CD4-positive, alpha-beta T cell treated with Interleukin-15 for 1 hour (primary cell): ENCODE data around the gene SYNCRIP.
"Not testable (repeated sequence)": the region's sequence is repeated elsewhere in the genome, so short reads cannot be mapped to it uniquely, and the experiment has no call there.

Experiments
- DNase-seq: peaks from one replicate; pipeline ENCODE4 v3.0.0-alpha.2; 2020

SYNCRIP gene

GRCh38 chr6:85642774-85643536 lies at the start of gene SYNCRIP:
SYNCRIP (minus strand) TSS chr6:85642886; CDS start chr6:85641439, 1,447 bp downstream.
- peak; percentile 98 for DNase-seq

GRCh38 chr6:85691478-85691877 lies 48.8 kb upstream of the SYNCRIP start:
- DNase-seq = no peak

DNA sequence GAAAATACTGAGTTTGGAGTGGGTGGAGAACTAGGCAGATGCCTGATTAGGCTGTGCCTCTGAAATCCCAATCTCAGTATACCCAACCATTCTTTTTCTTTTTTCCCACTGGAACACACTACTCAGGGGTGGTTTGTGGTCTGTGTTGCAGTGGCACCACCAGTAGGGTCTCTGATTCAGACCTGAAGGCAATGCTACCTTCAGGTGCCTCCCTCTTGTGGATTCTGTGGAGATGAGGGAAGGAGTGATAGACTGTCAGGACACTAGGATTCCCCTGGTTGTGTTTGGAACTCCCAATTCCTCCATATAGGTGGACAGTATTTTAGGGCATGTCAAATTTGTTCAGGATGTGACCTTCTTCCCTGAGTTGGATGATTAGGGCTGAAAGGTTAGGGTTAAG lies 47.4 kb upstream of the SYNCRIP start:
- DNase-seq = no peak

- DNase-seq = no peak
Observed at GRCh38 chr6:85685713-85686112, 43.0 kb upstream of the SYNCRIP start.

- DNase-seq = no peak
Observed at GRCh38 chr6:85684809-85685171, 42.1 kb upstream of the SYNCRIP start.

DNA sequence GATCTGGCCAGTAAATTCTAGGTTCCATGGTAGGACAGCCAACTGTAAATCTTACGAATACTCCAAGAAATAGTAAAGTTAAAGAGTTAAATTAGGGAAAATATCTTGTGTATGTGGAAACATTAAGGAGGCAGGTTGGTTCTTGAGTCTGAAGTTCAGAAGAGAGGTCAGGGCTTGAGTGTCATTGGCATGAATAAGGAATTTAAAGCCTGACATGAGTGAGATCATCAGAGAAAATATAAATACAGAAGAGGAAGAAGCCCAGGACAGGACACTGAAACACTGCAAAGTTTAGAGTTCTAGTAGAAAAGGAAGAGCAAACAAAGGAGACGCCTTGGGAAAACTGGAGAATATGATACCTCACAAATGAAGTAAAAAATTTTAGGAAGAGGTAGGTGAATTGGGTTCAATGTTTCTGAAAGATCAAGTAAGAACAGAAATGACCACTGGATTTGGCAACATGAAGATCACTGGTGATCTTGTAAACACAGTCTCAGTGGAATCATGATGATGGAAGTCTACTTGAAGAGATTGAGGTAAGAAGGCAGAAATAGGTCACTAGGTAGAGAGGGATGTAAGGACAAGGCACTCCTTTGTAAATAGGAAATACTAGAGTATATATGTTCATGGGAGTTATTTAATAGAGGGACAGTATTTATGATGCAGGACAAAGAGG lies 41.6 kb upstream of the SYNCRIP start:
- DNase-seq = no peak

- not testable (repeated sequence) for DNase-seq
Observed at GRCh38 chr6:85681899-85682298, 39.2 kb upstream of the SYNCRIP start.

- DNase-seq = no peak
Observed at GRCh38 chr6:85680388-85680787, 37.7 kb upstream of the SYNCRIP start.

GRCh38 chr6:85679445-85680123 lies 36.9 kb upstream of the SYNCRIP start:
- no peak for DNase-seq

GRCh38 chr6:85678602-85679444 lies 36.1 kb upstream of the SYNCRIP start:
- peak; percentile 99 for DNase-seq

DNA sequence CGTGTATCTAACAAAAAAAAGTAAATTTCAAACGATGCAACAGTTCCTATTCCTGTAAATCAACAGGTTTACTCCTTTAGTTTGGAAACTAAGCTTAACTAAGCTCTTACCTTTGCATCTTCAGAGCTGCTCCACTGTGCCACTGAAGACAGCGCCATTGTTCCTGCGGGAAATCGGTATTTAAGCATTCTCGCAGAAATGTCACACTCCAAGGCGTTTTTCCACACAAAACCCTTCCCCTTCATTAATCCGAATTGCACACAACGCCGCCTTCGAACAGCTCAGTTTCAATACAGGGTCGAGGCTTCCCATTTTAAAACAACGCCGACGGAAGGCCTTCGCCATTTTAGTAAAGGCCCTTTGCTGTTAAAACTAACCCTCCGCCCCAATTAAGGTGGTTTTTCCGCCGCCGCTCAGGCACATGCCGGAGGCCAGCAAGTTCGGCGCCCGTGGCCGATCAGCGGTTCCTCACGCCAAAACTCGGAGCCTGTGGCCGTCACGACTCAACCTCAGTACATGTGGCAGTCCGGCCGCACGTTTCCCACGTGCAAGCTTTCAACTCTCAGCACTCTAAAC lies 35.4 kb upstream of the SYNCRIP start:
- DNase-seq = no peak

GRCh38 chr6:85677234-85677956 lies 34.7 kb upstream of the SYNCRIP start:
- no peak for DNase-seq

GRCh38 chr6:85676086-85676729 lies 33.5 kb upstream of the SYNCRIP start:
- no peak for DNase-seq

- no peak for DNase-seq
Observed at GRCh38 chr6:85675030-85675819, 32.5 kb upstream of the SYNCRIP start.

- no peak for DNase-seq
Observed at GRCh38 chr6:85674604-85675003, 31.9 kb upstream of the SYNCRIP start.

DNA sequence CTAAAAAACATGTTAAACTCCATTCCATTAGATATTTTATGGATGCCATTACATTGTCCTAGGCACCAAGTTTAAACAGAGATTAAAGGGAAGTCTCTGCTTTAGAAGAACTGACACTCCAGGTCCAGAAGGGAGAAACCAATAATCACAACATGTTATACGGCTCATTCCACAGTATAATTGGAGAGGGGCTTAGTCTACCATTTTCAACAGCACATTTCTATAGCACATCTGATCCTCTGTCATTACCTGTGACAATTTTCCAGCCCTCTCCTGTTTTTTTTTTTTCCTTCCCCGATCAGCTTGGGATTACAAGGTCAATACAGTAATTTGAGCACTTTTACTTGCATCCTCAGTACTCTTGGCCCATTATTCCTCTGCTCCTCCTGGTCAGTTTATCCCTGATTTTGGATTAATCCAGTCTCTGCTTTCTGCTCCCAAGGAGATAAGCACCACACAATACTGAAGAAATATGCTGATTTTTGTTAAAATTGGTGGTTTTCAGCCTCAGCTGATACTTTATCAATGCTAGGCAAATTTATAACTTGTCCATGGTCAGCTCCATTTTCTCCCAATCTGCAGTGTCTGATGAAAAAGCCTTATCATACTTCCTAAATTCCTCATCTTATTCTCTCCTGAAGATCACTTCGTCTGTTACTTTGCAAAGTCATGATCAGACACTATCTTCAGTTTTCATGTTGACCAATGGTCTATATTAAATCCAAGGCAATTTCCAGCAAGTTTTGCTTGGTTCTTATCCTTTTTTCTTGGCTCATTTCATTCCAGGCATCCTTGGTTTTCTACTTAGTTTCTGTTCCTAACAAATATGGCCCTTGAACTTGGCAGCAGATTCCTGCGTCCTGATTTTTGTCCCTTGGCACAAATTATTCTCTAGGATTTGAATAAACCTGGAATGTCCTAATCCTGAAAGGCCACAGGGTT lies 30.8 kb upstream of the SYNCRIP start:
- DNase-seq = no peak

DNA sequence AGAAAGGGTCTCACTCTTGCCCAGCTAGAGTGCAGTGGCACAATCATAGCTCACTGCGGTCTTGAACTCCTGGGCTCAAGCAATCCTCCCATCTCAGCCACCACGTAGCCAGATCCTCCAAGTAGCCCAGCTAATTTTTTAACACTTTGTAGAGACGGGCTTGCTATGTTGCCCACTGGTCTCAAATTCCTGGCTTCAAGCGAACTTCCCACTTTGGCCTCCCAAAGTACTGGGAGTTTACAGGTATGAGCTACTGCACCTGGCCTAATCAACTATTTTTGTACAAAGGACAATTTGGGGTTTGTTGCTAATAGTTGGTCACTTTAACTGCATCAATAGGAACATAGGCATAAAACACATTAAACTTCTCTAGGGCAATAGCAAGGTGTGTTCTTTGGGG lies 29.9 kb upstream of the SYNCRIP start:
- DNase-seq = no peak

- no peak for DNase-seq
Observed at GRCh38 chr6:85672050-85672449, 29.4 kb upstream of the SYNCRIP start.

- no peak for DNase-seq
Observed at GRCh38 chr6:85670573-85670972, 27.9 kb upstream of the SYNCRIP start.
